Measurements from ENCODE around the gene FLYWCH1.
"Not testable (repeated sequence)": the region's sequence is repeated elsewhere in the genome, so short reads cannot be mapped to it uniquely, and the experiment has no call there.

The FLYWCH1 gene

DNA sequence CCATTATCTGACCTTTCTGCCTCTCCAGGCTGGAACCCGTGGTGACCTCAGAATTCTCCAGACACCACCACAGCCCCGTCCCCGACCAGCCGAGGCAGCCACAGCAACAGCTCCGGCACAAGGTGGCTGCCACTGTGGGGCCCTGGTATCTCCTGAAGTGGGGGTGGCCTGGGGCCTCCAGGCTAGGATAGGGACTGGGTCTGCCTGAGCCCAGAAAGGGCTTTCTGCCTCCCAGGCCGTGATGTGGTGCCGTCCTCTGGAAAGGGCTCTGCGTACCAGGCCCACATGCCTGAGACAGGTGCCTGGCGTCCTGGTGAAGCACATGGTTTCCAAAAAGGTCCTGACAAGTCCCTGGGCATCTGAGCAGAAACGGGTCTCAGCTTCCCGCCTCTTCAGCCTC lies 17.1 kb downstream of the FLYWCH1 start:
- H3K9me3 ChIP-seq (ENCODE audit: control insufficient read depth, low read length), result no peaks in the 10 kb centered on the region
- H3K27ac ChIP-seq (ENCODE audit: low read depth, low read length, severe bottlenecking), result no peak overlapping the region
- peaks cover 16% of the 10 kb centered on the region for H3K36me3 ChIP-seq (ENCODE audit: control insufficient read depth, insufficient read depth, low read length)
- no peak overlapping the region for H3K4me3 ChIP-seq (ENCODE audit: extremely low read depth, insufficient read depth, low read length, poor library complexity, severe bottlenecking)
- peaks cover 3% of the 10 kb centered on the region for H3K4me1 ChIP-seq (ENCODE audit: control insufficient read depth, insufficient read depth, low read length, poor library complexity, severe bottlenecking)
- 92 to 94% methylated on average over 6 to 10 of the region's 11 CpGs for WGBS, 2 experiments (ENCODE audit: insufficient coverage in 2 of 2)

GRCh38 chr16:2929693-2930092 lies 18.0 kb downstream of the FLYWCH1 start:
- H3K4me1 ChIP-seq (ENCODE audit: control insufficient read depth, insufficient read depth, low read length, poor library complexity, severe bottlenecking), result peaks cover under 1% of the 10 kb centered on the region
- H3K27ac ChIP-seq (ENCODE audit: low read depth, low read length, severe bottlenecking), result no peak overlapping the region
- WGBS, 2 experiments (ENCODE audit: insufficient coverage in 2 of 2), result 96 to 97% methylated on average over 11 to 14 of the region's 14 CpGs
- H3K36me3 ChIP-seq (ENCODE audit: control insufficient read depth, insufficient read depth, low read length), result peaks cover 25% of the 10 kb centered on the region
- H3K4me3 ChIP-seq (ENCODE audit: extremely low read depth, insufficient read depth, low read length, poor library complexity, severe bottlenecking), result no peak overlapping the region
- no peaks in the 10 kb centered on the region for H3K9me3 ChIP-seq (ENCODE audit: control insufficient read depth, low read length)

- H3K27ac ChIP-seq (ENCODE audit: low read depth, low read length, severe bottlenecking), result no peak overlapping the region
- H3K4me1 ChIP-seq (ENCODE audit: control insufficient read depth, insufficient read depth, low read length, poor library complexity, severe bottlenecking), result no peaks in the 10 kb centered on the region
- no peaks in the 10 kb centered on the region for H3K9me3 ChIP-seq (ENCODE audit: control insufficient read depth, low read length)
- H3K36me3 ChIP-seq (ENCODE audit: control insufficient read depth, insufficient read depth, low read length), result peaks cover 29% of the 10 kb centered on the region
- no peak overlapping the region for H3K4me3 ChIP-seq (ENCODE audit: extremely low read depth, insufficient read depth, low read length, poor library complexity, severe bottlenecking)
- WGBS, 2 experiments (ENCODE audit: insufficient coverage in 2 of 2), result 94 to 98% methylated on average over 10 to 13 of the region's 15 CpGs
Observed at GRCh38 chr16:2930236-2930635, 18.5 kb downstream of the FLYWCH1 start.

- H3K4me1 ChIP-seq (ENCODE audit: control insufficient read depth, insufficient read depth, low read length, poor library complexity, severe bottlenecking); H3K27ac ChIP-seq (ENCODE audit: low read depth, low read length, severe bottlenecking); H3K4me3 ChIP-seq (ENCODE audit: extremely low read depth, insufficient read depth, low read length, poor library complexity, severe bottlenecking); H3K9me3 ChIP-seq (ENCODE audit: control insufficient read depth, low read length): not testable (repeated sequence)
- WGBS, 2 experiments (ENCODE audit: insufficient coverage in 2 of 2), result 84 to 90% methylated on average over 5 to 7 of the region's 13 CpGs
- H3K36me3 ChIP-seq (ENCODE audit: control insufficient read depth, insufficient read depth, low read length), result peaks cover 35% of the 10 kb centered on the region
Observed at GRCh38 chr16:2931231-2931914, 19.6 kb downstream of the FLYWCH1 start.

DNA sequence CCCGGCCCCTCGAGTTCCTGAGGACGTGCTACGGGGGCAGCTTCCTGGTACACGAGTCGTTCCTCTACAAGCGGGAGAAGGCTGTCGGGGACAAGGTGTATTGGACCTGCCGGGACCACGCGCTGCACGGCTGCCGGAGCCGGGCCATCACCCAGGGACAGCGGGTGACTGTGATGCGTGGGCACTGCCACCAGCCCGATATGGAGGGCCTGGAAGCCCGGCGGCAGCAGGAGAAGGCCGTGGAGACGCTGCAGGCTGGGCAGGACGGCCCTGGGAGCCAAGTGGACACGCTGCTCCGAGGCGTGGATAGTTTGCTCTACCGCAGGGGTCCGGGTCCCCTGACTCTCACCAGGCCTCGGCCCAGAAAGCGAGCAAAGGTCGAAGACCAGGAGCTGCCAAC lies 21.4 kb downstream of the FLYWCH1 start:
- WGBS, 2 experiments (ENCODE audit: insufficient coverage in 2 of 2), result 95 to 97% methylated on average over 30 of the region's 30 CpGs
- H3K9me3 ChIP-seq (ENCODE audit: control insufficient read depth, low read length), result no peaks in the 10 kb centered on the region
- H3K4me1 ChIP-seq (ENCODE audit: control insufficient read depth, insufficient read depth, low read length, poor library complexity, severe bottlenecking), result no peaks in the 10 kb centered on the region
- H3K27ac ChIP-seq (ENCODE audit: low read depth, low read length, severe bottlenecking), result no peak overlapping the region
- H3K36me3 ChIP-seq (ENCODE audit: control insufficient read depth, insufficient read depth, low read length), result peaks cover 46% of the 10 kb centered on the region
- no peak overlapping the region for H3K4me3 ChIP-seq (ENCODE audit: extremely low read depth, insufficient read depth, low read length, poor library complexity, severe bottlenecking)

DNA sequence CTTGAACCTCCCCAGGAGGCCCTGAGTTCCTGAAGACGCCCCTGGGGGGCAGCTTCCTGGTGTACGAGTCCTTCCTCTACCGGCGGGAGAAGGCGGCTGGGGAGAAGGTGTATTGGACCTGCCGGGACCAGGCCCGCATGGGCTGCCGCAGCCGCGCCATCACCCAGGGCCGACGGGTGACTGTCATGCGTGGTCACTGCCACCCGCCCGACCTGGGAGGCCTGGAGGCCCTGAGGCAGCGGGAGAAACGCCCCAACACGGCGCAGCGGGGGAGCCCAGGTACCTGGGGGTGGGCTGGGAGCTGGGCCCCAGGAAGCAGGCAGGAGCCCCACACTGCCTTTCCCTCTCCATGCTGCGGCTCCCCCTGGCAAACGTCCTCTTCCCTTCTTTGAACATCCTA lies 22.0 kb downstream of the FLYWCH1 start:
- Histone ChIP-seq H3K4me1 (ENCODE audit: control insufficient read depth, insufficient read depth, low read length, poor library complexity, severe bottlenecking) (no peaks in the 10 kb centered on the region), H3K9me3 (ENCODE audit: control insufficient read depth, low read length) (no peaks in the 10 kb centered on the region), H3K4me3 (ENCODE audit: extremely low read depth, insufficient read depth, low read length, poor library complexity, severe bottlenecking) (no peak overlapping the region), H3K36me3 (ENCODE audit: control insufficient read depth, insufficient read depth, low read length) (peaks cover 49% of the 10 kb centered on the region), H3K27ac (ENCODE audit: low read depth, low read length, severe bottlenecking) (no peak overlapping the region)
- 92 to 94% methylated on average over 10 to 21 of the region's 22 CpGs for WGBS, 2 experiments (ENCODE audit: insufficient coverage in 2 of 2)

DNA sequence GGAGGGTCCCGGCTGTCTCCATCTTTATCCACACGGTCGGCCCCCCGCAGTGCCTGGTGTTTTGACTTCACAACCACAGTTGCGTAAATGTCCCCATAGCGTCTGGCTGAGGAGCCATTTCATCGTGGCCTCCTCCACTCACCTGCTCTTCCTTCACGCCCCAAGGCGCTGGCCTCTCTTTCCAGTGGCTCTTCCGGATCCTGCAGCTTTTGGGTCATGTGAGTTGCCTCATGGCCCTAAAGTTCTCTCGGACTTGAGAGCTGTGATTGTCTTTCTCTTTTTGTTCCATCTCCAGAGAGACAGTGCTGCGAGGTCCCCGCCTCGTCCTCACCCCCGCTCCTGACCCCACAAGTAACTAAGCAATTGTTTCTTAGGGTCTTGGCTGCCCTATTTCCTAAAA lies 22.7 kb downstream of the FLYWCH1 start:
- 94 to 96% methylated on average over 15 of the region's 15 CpGs for WGBS, 2 experiments (ENCODE audit: insufficient coverage in 2 of 2)
- H3K27ac ChIP-seq (ENCODE audit: low read depth, low read length, severe bottlenecking), result no peak overlapping the region
- no peaks in the 10 kb centered on the region for H3K4me1 ChIP-seq (ENCODE audit: control insufficient read depth, insufficient read depth, low read length, poor library complexity, severe bottlenecking)
- H3K4me3 ChIP-seq (ENCODE audit: extremely low read depth, insufficient read depth, low read length, poor library complexity, severe bottlenecking), result no peak overlapping the region
- H3K36me3 ChIP-seq (ENCODE audit: control insufficient read depth, insufficient read depth, low read length), result peaks cover 51% of the 10 kb centered on the region
- no peaks in the 10 kb centered on the region for H3K9me3 ChIP-seq (ENCODE audit: control insufficient read depth, low read length)

DNA sequence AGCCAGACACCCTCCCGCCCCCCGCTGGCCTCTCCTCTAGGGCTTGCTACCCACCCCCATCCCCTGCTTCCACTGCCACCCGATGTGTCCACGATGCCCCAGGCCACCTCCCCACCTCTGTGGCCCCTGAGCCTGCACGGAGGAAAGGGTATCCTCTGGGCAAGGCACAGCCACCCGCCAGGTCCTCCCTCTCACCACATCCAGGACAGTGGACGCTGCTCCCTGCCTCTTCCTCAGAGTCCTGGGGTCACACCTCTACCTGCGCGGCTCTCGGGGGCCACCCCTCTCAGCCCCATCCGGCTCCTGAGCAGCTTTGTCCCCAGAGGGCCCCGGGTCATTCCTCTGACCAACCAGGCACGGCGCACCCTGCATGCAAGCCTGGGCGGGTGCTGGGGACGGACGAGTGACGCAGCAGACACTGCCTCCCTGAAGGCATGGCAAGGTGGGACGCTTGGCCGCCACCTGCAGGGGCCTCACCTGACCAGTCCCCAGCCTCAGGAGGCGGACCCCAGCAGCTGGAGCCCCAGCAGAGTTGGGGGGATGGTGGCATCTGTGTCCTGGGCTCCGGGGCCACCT lies 24.8 kb downstream of the FLYWCH1 start:
- no peaks in the 10 kb centered on the region for H3K9me3 ChIP-seq (ENCODE audit: control insufficient read depth, low read length)
- no peak overlapping the region for H3K27ac ChIP-seq (ENCODE audit: low read depth, low read length, severe bottlenecking)
- no peaks in the 10 kb centered on the region for H3K4me1 ChIP-seq (ENCODE audit: control insufficient read depth, insufficient read depth, low read length, poor library complexity, severe bottlenecking)
- peaks cover 57% of the 10 kb centered on the region for H3K36me3 ChIP-seq (ENCODE audit: control insufficient read depth, insufficient read depth, low read length)
- 90 to 94% methylated on average over 13 to 19 of the region's 22 CpGs for WGBS, 2 experiments (ENCODE audit: insufficient coverage in 2 of 2)
- no peak overlapping the region for H3K4me3 ChIP-seq (ENCODE audit: extremely low read depth, insufficient read depth, low read length, poor library complexity, severe bottlenecking)

- peaks cover 60% of the 10 kb centered on the region for H3K36me3 ChIP-seq (ENCODE audit: control insufficient read depth, insufficient read depth, low read length)
Observed at GRCh38 chr16:2937170-2937569, 25.4 kb downstream of the FLYWCH1 start.

DNA sequence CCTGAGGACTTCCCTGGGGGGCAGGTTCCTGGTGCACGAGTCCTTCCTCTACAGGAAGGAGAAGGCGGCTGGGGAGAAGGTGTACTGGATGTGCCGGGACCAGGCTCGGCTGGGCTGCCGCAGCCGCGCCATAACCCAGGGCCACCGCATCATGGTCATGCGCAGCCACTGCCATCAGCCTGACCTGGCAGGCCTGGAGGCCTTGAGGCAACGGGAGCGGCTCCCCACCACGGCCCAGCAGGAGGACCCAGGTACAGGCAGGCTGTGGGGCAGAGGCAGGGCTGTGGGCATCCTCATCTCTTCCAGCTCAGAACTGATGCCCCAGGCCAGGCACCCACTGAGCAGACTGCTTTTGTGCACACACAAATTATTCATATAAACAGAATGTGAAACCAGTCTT lies 26.5 kb downstream of the FLYWCH1 start:
- Histone ChIP-seq H3K9me3 (ENCODE audit: control insufficient read depth, low read length) (no peaks in the 10 kb centered on the region), H3K36me3 (ENCODE audit: control insufficient read depth, insufficient read depth, low read length) (peaks cover 70% of the 10 kb centered on the region), H3K4me3 (ENCODE audit: extremely low read depth, insufficient read depth, low read length, poor library complexity, severe bottlenecking) (no peak overlapping the region), H3K4me1 (ENCODE audit: control insufficient read depth, insufficient read depth, low read length, poor library complexity, severe bottlenecking) (no peaks in the 10 kb centered on the region), H3K27ac (ENCODE audit: low read depth, low read length, severe bottlenecking) (no peak overlapping the region)
- 94 to 99% methylated on average over 10 to 12 of the region's 12 CpGs for WGBS, 2 experiments (ENCODE audit: insufficient coverage in 2 of 2)

More at GRCh38 chr16:2937170-2937569, 25.4 kb downstream of the FLYWCH1 start:
- H3K9me3 ChIP-seq (ENCODE audit: control insufficient read depth, low read length), result no peaks in the 10 kb centered on the region
- no peak overlapping the region for H3K27ac ChIP-seq (ENCODE audit: low read depth, low read length, severe bottlenecking)
- H3K4me3 ChIP-seq (ENCODE audit: extremely low read depth, insufficient read depth, low read length, poor library complexity, severe bottlenecking), result no peak overlapping the region
- H3K4me1 ChIP-seq (ENCODE audit: control insufficient read depth, insufficient read depth, low read length, poor library complexity, severe bottlenecking), result no peaks in the 10 kb centered on the region
- 89 to 96% methylated on average over 21 of the region's 24 CpGs for WGBS, 2 experiments (ENCODE audit: insufficient coverage in 2 of 2)

DNA sequence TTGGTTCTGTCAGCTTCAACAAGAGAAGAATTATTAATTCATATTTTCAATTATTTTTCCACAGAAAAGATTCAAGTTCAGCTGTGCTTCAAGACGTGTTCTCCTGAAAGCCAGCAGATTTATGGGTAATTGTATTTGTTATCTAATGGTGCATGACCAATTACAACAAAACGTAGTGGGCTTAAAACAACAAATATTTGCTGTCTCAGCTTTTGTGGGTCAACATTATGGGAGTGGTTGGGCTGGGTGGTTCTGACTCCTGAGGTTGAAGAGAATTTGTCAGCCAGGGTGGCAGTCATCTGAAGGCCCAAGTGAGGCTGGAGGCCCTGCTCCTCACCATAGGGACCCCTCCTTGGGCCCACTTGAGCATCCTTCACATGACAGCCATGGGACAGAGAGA lies 28.2 kb downstream of the FLYWCH1 start:
- no peak overlapping the region for H3K27ac ChIP-seq (ENCODE audit: low read depth, low read length, severe bottlenecking)
- 90% methylated on average over 2 of the region's 2 CpGs; no CpG with 5 or more reads in 1 of the 2 experiments for WGBS, 2 experiments (ENCODE audit: insufficient coverage in 2 of 2)
- H3K36me3 ChIP-seq (ENCODE audit: control insufficient read depth, insufficient read depth, low read length), result peaks cover 65% of the 10 kb centered on the region
- H3K9me3 ChIP-seq (ENCODE audit: control insufficient read depth, low read length), result no peaks in the 10 kb centered on the region
- no peak overlapping the region for H3K4me3 ChIP-seq (ENCODE audit: extremely low read depth, insufficient read depth, low read length, poor library complexity, severe bottlenecking)
- H3K4me1 ChIP-seq (ENCODE audit: control insufficient read depth, insufficient read depth, low read length, poor library complexity, severe bottlenecking), result no peaks in the 10 kb centered on the region
